Thymus (tissue), 11 donors: Measurements from ENCODE around the gene TUT4. TPM values are rescaled to one million over a fixed set of nuclear protein-coding genes. Genes with fewer than 3 reads are reported as not detected.

Experiments
- DNase-seq, 9 donors: peaks; one replicate each; pipeline ENCODE4 v3.0.0-alpha.2; 2013; ENCODE audit warnings: low spot score in 9 of 9, low read depth in 6 of 9, missing footprints in 1 of 9
- H3K27ac ChIP-seq, 2 donors: one replicate each; pipeline ENCODE4 v1.5.1; 2013; ENCODE audit warnings: control low read depth in 1 of 2, low read depth in 1 of 2, low read length in 1 of 2, mild to moderate bottlenecking in 1 of 2, moderate library complexity in 1 of 2
- H3K27me3 ChIP-seq, 2 donors: one replicate each; pipeline ENCODE4 v1.5.1; 2013; ENCODE audit warnings: low read length in 1 of 2; ENCODE audit not compliant: control insufficient read depth in 2 of 2, insufficient read depth in 1 of 2
- H3K36me3 ChIP-seq, 2 donors: one replicate each; pipeline ENCODE4 v1.5.1; 2013; ENCODE audit warnings: low read length in 1 of 2, mild to moderate bottlenecking in 1 of 2, moderate library complexity in 1 of 2; ENCODE audit not compliant: control insufficient read depth in 2 of 2, insufficient read depth in 2 of 2
- H3K4me1 ChIP-seq, 2 donors: one replicate each; pipeline ENCODE4 v1.5.1; 2013; ENCODE audit warnings: low read length in 2 of 2; ENCODE audit not compliant: control insufficient read depth in 2 of 2, insufficient read depth in 2 of 2
- H3K4me3 ChIP-seq, 2 donors: one replicate each; pipeline ENCODE4 v1.5.1; 2013; ENCODE audit warnings: low read length in 2 of 2, control low read depth in 1 of 2, mild to moderate bottlenecking in 1 of 2
- H3K9me3 ChIP-seq, 2 donors: one replicate each; pipeline ENCODE4 v1.5.1; 2013; ENCODE audit warnings: low read length in 1 of 2, mild to moderate bottlenecking in 1 of 2; ENCODE audit not compliant: control insufficient read depth in 2 of 2, insufficient read depth in 1 of 2
- WGBS: extraction: QIAGEN DNeasy Blood & Tissue Kit; methylation state at CpG from one replicate; pipeline ENCODE4 v1.1.7; 2013; 5-methylcytosine and 5-hydroxymethylcytosine counted together
- polyA plus RNA-seq: library from polyadenylated mRNA; stranded (reverse); fragments of 200-250 nt; gene quantifications from one replicate; pipeline ENCODE4 v1.2.3, GENCODE V29; 2013
- total RNA-seq: library from RNA; stranded (reverse); fragments of 120-200 nt; gene quantifications from one replicate; pipeline ENCODE4 v1.2.4, GENCODE V29; 2013
- donor health status: healthy.

TUT4 gene
- total and polyA plus RNA-seq, 2 donors = 40.2 to 91.7 TPM

DNA sequence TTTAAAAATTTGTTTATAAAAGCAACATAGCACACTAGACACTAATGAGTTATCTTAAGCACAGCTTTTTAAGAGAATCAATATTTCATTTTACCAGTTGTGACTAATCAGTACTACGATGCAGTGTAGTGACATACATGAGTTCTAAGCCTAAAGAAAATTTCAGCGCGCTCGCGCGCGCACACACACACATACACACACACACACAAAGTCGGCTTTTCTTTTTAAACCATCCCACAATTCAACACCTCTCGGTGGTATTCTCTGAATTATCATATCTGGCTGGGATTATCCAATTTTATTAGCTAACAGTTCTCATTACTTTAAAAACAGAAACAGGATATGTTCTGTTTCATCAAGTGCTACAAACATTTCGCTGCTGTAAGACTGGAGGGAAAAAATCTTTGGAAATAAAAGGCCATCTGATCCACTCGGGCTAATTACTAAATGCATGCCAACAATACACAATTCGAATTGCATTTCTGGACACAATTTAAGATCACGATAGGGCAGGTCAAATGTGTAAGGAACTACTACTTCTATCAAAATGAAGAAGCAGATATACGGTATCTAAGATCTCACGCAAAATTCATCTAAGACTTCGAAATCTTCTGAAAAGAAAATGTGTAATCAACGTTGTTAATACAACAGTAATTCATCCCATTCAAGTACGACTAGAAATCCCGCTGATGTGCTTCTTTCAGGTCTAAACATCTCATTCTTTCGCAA, 1.2 kb downstream of the TUT4 start:
- WGBS = 11% methylated on average over 20 of the region's 20 CpGs
- DNase-seq = peak in 4 of 9 donors; percentile 23 to 70 (median 40)
- Histone ChIP-seq H3K36me3 (no peaks in the 10 kb centered on the region), H3K27ac (peak overlapping the region; percentile 96 to 97), H3K9me3 (no peaks in the 10 kb centered on the region), H3K27me3 (no peaks in the 10 kb centered on the region), H3K4me1 (peaks cover 9 to 19% of the 10 kb centered on the region in 2 donors), H3K4me3 (peak overlapping the region; percentile 70 to 85)

GRCh38 chr1:52550447-52550846, 2.4 kb downstream of the TUT4 start:
- WGBS = 96% methylated on average over 7 of the region's 7 CpGs
- no peak for DNase-seq

GRCh38 chr1:52549267-52549666, 3.6 kb downstream of the TUT4 start:
- H3K27me3 ChIP-seq = no peaks in the 10 kb centered on the region
- H3K36me3 ChIP-seq = no peaks in the 10 kb centered on the region
- H3K9me3 ChIP-seq = peaks cover 0 to 7% of the 10 kb centered on the region in 2 donors
- no peak overlapping the region for H3K4me3 ChIP-seq
- DNase-seq = no peak
- peaks cover 5 to 11% of the 10 kb centered on the region in 2 donors for H3K4me1 ChIP-seq
- no peak overlapping the region for H3K27ac ChIP-seq

More at GRCh38 chr1:52550447-52550846, 2.4 kb downstream of the TUT4 start:
- H3K4me1 ChIP-seq = peaks cover 9 to 19% of the 10 kb centered on the region in 2 donors
- no peaks in the 10 kb centered on the region for H3K27me3 ChIP-seq
- H3K36me3 ChIP-seq = no peaks in the 10 kb centered on the region
- no peaks in the 10 kb centered on the region for H3K9me3 ChIP-seq
- no peak overlapping the region for H3K27ac ChIP-seq
- H3K4me3 ChIP-seq = no peak overlapping the region

- H3K4me1 ChIP-seq = peaks cover 4% of the 10 kb centered on the region in 2 donors
Measured at GRCh38 chr1:52546852-52547251, 6.0 kb downstream of the TUT4 start.

DNA sequence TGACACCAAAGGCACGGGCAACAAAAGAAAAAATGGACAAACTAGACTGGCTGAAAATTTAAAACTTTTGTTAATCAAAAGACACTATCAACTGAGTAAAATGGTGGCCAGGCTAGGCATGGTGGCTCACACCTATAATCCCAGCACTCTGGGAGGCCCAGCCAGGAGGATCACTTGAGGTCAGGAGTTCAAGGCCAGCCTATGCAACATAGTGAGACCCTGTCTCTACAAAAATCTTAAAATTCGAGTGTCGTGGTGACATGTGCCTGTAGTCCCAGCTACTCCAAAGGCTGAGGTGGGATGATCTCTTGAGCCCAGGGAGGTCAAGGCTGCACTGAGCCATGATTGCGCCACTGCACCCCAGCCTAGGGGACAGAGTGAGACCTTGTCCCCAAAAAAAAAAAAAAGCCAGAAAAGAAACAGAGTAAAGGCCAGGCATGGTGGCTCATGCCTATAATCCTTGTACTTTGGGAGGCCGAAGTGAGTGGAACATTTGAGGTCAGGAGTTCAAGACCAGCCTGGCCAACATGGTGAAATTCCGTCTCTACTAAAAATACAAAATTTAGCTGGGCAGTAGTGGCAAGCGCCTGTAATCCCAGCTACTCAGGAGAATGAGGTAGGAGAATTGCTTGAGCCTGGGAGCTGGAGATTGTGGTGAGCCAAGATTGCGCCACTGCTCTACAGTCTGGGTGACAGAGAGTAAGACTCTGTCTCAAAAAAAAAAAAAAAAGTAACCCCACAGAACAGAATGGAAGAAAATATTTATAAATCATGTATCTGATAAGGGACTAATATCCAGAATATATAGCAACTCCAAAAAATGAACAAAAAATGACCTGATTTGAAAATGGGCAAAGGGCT, 8.0 kb downstream of the TUT4 start:
- WGBS = 97% methylated on average over 8 of the region's 8 CpGs
- H3K4me1 ChIP-seq = no peaks in the 10 kb centered on the region
- DNase-seq = no peak

More at GRCh38 chr1:52546852-52547251, 6.0 kb downstream of the TUT4 start:
- DNase-seq = no peak
- WGBS = over 99% methylated on average over 5 of the region's 5 CpGs
- Histone ChIP-seq H3K27ac (no peak overlapping the region), H3K27me3 (no peaks in the 10 kb centered on the region), H3K36me3 (peaks cover 0 to 3% of the 10 kb centered on the region in 2 donors), H3K9me3 (peaks cover 1 to 22% of the 10 kb centered on the region in 2 donors), H3K4me3 (no peak overlapping the region)

DNA sequence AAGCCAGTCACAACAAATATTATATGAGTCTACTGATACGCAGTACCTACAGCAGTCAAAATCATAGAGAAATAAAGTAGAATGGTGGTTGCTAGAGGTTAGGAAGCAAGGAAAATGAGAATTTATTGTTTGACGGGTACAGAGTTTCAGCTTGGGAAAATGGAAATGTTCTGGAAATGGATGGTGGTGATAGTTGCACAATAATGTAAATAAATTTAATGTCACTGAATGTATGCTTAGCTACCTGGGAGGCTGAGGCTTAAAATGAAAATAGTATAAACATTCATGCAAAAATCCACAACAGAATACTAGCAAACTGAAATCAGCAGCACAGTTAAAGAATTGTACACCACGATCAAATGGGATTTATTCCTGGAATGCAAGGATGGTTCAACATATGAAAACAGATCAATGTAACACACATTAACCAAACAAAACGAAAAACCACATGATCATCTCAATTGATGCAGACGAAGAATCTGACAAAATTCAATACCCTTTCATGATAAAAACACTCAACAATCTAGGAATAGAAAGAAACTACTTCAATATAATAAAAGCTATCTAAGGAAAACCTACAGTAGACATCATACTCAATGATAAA, 10.7 kb downstream of the TUT4 start:
- Histone ChIP-seq H3K27me3 (no peaks in the 10 kb centered on the region), H3K4me3 (no peak overlapping the region), H3K4me1 (no peaks in the 10 kb centered on the region), H3K27ac (no peak overlapping the region), H3K9me3 (peaks cover 1 to 29% of the 10 kb centered on the region in 2 donors), H3K36me3 (peaks cover 0 to 3% of the 10 kb centered on the region in 2 donors)
- no peak for DNase-seq
- WGBS = 99% methylated on average over 5 of the region's 5 CpGs

More for the DNA sequence above, 8.0 kb downstream of the TUT4 start:
- H3K27ac ChIP-seq = no peak overlapping the region
- no peak overlapping the region for H3K4me3 ChIP-seq
- no peaks in the 10 kb centered on the region for H3K27me3 ChIP-seq
- peaks cover 1 to 29% of the 10 kb centered on the region in 2 donors for H3K9me3 ChIP-seq
- peaks cover 0 to 3% of the 10 kb centered on the region in 2 donors for H3K36me3 ChIP-seq

DNA sequence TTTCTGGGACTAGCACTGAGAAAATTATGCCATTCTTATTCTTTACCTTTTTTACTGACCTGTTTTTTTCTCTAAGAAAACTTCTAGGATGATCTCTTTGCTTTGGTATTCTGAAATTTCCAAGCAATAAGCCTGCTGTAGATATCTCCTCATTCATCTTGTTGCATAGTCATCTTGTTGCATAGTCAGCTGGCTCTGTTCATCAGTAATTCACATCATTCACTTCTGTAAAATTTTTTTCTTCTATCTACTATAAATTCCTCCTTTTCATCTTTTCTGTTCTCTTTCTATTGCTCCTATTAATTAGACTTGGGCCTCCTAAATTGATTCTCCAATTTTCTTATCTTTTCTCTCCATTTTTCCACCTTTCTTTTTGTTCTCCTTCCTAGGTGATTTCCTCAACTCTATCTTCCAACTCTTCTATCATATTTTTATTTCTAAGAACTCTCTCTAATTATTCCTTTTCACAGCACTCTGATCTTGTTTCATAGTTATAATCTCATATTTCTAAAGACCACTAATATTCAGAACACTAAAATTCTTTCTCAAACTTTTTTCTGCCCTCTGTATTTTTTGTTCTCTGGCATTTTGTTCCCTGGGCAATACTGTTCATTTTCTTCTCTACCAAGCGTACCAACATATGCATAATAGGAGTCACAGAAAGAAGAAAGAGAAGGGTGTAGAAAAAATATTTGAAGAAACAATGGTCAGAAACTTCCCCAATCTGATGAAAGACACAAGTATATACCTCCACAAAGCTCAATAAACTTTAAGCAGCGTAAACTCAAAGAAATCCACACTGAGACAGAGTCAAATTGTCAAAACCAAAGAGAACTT, 17.7 kb downstream of the TUT4 start:
- Histone ChIP-seq H3K4me1 (no peaks in the 10 kb centered on the region), H3K27me3 (no peaks in the 10 kb centered on the region), H3K4me3 (no peak overlapping the region), H3K9me3 (peaks cover 0 to 2% of the 10 kb centered on the region in 2 donors), H3K36me3 (no peaks in the 10 kb centered on the region), H3K27ac (no peak overlapping the region)
- WGBS = 99% methylated on average over 2 of the region's 2 CpGs
- no peak for DNase-seq

DNA sequence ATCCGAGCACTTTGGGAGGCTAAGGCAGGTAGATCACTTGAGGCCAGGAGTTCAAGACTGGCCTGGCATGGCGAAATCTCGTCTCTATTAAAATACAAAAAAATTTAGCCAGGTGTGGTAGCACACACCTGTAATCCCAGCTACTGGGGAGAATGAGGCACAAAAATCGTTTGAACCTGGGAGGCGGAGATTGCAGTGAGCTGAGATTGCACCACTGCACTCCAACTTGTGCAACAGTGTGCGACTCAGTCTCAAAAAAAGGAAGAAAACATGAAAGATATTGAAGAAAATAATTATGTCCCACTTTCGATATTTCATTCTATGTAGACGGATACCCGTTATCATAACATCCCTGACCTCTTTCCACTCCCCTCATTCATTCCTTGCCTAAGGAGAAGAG, 19.2 kb downstream of the TUT4 start:
- no peaks in the 10 kb centered on the region for H3K4me1 ChIP-seq
- H3K9me3 ChIP-seq = peaks cover 0 to 2% of the 10 kb centered on the region in 2 donors
- no peak overlapping the region for H3K4me3 ChIP-seq
- no peaks in the 10 kb centered on the region for H3K27me3 ChIP-seq
- H3K27ac ChIP-seq = no peak overlapping the region
- H3K36me3 ChIP-seq = no peaks in the 10 kb centered on the region
- DNase-seq = no peak
- WGBS = 97% methylated on average over 9 of the region's 9 CpGs
